ENCODE measurements around the gene MSH3. TPM values are rescaled to one million over a fixed set of nuclear protein-coding genes. Genes with fewer than 3 reads are reported as not detected.

MSH3 gene
- total and polyA plus RNA-seq, 12 donors: 2.6 to 15.1 (median 11.6) TPM

DNA sequence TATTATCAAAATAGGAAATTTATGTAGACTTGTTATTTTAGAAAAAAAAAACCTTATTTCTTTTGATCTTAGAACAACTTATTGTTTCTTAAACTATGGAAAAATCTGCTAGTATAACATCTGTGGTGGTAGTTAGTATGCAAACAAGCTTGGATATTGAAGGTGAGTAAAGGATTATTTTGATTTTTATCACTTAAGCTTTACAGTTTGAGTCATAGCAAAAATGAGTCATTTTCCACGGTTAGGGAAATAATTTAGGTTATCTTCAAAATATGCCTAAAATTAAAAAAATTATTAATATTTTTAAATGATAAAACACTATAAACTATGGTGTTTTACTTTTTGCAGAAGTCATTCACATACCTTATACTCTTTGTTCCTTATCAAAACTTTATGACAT is 107.5 kb downstream of the MSH3 start:
- no peak overlapping the region for H3K27ac ChIP-seq
- no peak for DNase-seq
- ATAC-seq: no peak
- H3K36me3 ChIP-seq: peaks cover 0 to 35% (median 0%) of the 10 kb centered on the region in 9 donors
- intact Hi-C loops (cut with DNase I): no loop called here
- H3K4me3 ChIP-seq: no peak overlapping the region
- WGBS, 2 donors: 86 to 96% methylated on average over 1 of the region's 1 CpG
- no peaks in the 10 kb centered on the region for H3K9me3 ChIP-seq
- no peak for TF ChIP-seq CTCF (IDR thresholded peaks at IDR 0.05)
- H3K4me1 ChIP-seq: no peaks in the 10 kb centered on the region
- H3K27me3 ChIP-seq: no peaks in the 10 kb centered on the region

GRCh38 chr5:80762573-80762972 is 108.1 kb downstream of the MSH3 start:
- WGBS, 2 donors: 97% methylated on average over 4 of the region's 4 CpGs
- intact Hi-C loops (cut with DNase I): no loop called here
- Histone ChIP-seq H3K4me3 (no peak overlapping the region), H3K9me3 (no peaks in the 10 kb centered on the region), H3K27ac (no peak overlapping the region), H3K27me3 (no peaks in the 10 kb centered on the region), H3K4me1 (no peaks in the 10 kb centered on the region), H3K36me3 (peaks cover 0 to 35% (median 0%) of the 10 kb centered on the region in 9 donors)
- no peak for ATAC-seq
- TF ChIP-seq CTCF (IDR thresholded peaks at IDR 0.05): no peak
- DNase-seq: no peak

GRCh38 chr5:80763211-80763610 is 108.8 kb downstream of the MSH3 start:
- H3K9me3 ChIP-seq: no peaks in the 10 kb centered on the region
- no peak for ATAC-seq
- H3K4me1 ChIP-seq: no peaks in the 10 kb centered on the region
- H3K36me3 ChIP-seq: peaks cover 0 to 37% (median 0%) of the 10 kb centered on the region in 9 donors
- H3K4me3 ChIP-seq: no peak overlapping the region
- DNase-seq: no peak
- intact Hi-C loops (cut with DNase I): no loop called here
- 76 to 93% methylated on average over 3 of the region's 3 CpGs for WGBS, 2 donors
- no peak for TF ChIP-seq CTCF (IDR thresholded peaks at IDR 0.05)
- H3K27me3 ChIP-seq: no peaks in the 10 kb centered on the region
- H3K27ac ChIP-seq: no peak overlapping the region

- no peak for DNase-seq
- ATAC-seq: no peak
- H3K36me3 ChIP-seq: peaks cover 0 to 45% (median 0%) of the 10 kb centered on the region in 9 donors
- intact Hi-C loops (cut with DNase I): no loop called here
- 96 to 97% methylated on average over 5 of the region's 5 CpGs for WGBS, 2 donors
- no peaks in the 10 kb centered on the region for H3K9me3 ChIP-seq
- H3K4me3 ChIP-seq: no peak overlapping the region
- H3K4me1 ChIP-seq: no peaks in the 10 kb centered on the region
- no peaks in the 10 kb centered on the region for H3K27me3 ChIP-seq
- TF ChIP-seq CTCF (IDR thresholded peaks at IDR 0.05): no peak
- no peak overlapping the region for H3K27ac ChIP-seq
Measured at GRCh38 chr5:80763873-80764647, 109.6 kb downstream of the MSH3 start.

Measured in heart right ventricle (tissue), 16 donors.